SK-N-SH treated with all-trans-retinoic acid at 6 μM for 48 hours (cell line): ENCODE measurements around the gene PRRG3.

Experiments
- ARNTL ChIP-seq: fragments of 450-650 bp; formaldehyde crosslinking; IDR thresholded peaks from 2 replicates; pipeline ENCODE4 v1.5.0; 2020; ENCODE audit warnings: low read depth, mild to moderate bottlenecking, moderate library complexity, borderline replicate concordance
- RARB ChIP-seq: fragments of 250-450 bp; sonication (Bioruptor Pico); IDR thresholded peaks from 2 replicates; pipeline ENCODE4 v1.8.0; 2021; ENCODE audit warnings: mild to moderate bottlenecking, moderate library complexity
- TCF4 ChIP-seq: fragments of 250-450 bp; sonication (Bioruptor Pico); IDR thresholded peaks from 2 replicates; pipeline ENCODE4 v1.8.0; 2021; ENCODE audit warnings: mild to moderate bottlenecking, moderate library complexity, borderline replicate concordance

DNA sequence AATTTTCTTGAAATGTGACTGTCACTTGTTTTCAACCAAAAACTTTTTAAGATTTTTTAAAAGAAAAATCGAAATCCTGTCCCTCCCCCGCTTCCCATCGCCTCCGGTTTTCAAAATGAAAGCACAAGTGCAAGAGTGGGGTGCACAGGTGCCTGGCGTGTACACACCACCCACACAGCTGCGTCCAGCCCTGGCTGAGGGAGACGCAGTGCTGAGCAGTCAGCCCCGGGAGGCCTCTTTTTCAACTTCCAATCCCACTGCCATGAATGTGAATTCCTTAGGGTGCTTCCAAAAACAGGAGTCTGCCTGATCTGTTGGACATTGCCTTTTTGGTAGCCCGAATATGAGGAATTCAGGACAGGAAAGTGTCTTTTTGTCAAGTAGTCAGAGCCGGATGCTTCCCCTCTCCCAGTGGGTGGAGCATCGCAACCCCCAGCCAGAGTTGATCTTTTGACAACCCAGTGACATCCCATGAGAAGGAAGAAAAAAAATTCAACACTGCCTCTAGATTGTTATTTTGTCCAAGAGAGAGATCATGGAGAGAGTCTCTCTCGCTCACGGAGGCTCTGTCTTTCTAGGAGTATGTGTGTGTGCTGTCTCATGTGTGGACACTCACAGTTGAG, 8.9 kb downstream of the PRRG3 start:
- TF ChIP-seq RARB (CRISPR knock-in tag) = no peak
- no peak for TF ChIP-seq ARNTL
- no peak for TF ChIP-seq TCF4 (CRISPR knock-in tag)
